Gastrocnemius medialis (tissue), 4 donors: ENCODE measurements around the gene CCSER1. TPM values are rescaled to one million over a fixed set of nuclear protein-coding genes. Genes with fewer than 3 reads are reported as not detected.

ENCODE experiments used
- ATAC-seq, 2 donors: fragments of 150-250 bp; one replicate each; pipeline ENCODE4 v1.9.1; 2016
- DNase-seq, 2 donors: peaks; one replicate each; pipeline ENCODE4 v3.0.0-alpha.2; 2019
- H3K27ac ChIP-seq, 4 donors: fragments of 200-600 bp; sonication (generic); 1 replicate in 1 of 4; 2 replicates in 3 of 4; pipeline ENCODE4 v1.5.1; 2016 to 2018; ENCODE audit warnings: mild to moderate bottlenecking in 2 of 4, moderate library complexity in 1 of 4
- H3K27me3 ChIP-seq, 3 donors: fragments of 200-600 bp; sonication (generic) in 2 of 3; 1 replicate in 1 of 3; 2 replicates in 2 of 3; pipeline versions ENCODE4 v1.5.1 to v1.6.0; 2016 to 2019; ENCODE audit warnings: mild to moderate bottlenecking in 1 of 3, moderate library complexity in 1 of 3
- H3K36me3 ChIP-seq, 2 donors: fragments of 200-600 bp; sonication (generic) in 1 of 2; one replicate each; pipeline ENCODE4 v1.5.1; 2017 to 2018
- H3K4me1 ChIP-seq, 2 donors: fragments of 200-600 bp; sonication (generic) in 1 of 2; one replicate each; pipeline ENCODE4 v1.5.1; 2016 to 2017; ENCODE audit warnings: mild to moderate bottlenecking in 2 of 2
- H3K4me3 ChIP-seq, 4 donors: fragments of 200-600 bp; sonication (generic) in 3 of 4; 1 replicate in 1 of 4; 2 replicates in 3 of 4; pipeline ENCODE4 v1.5.1; 2016 to 2019; ENCODE audit warnings: mild to moderate bottlenecking in 2 of 4
- H3K9me3 ChIP-seq, 3 donors: fragments of 200-600 bp; sonication (generic) in 2 of 3; 1 replicate in 1 of 3; 2 replicates in 2 of 3; pipeline ENCODE4 v1.5.1; 2016 to 2019
- POLR2A ChIP-seq, 2 donors: fragments of 450-650 bp; IDR thresholded peaks; one replicate each; pipeline ENCODE4 v1.6.1; 2017; ENCODE audit warnings: antibody characterized with exemption in 2 of 2, mild to moderate bottlenecking in 2 of 2, moderate library complexity in 2 of 2
- in situ Hi-C, 4 donors: fragments of 200-750 bp; cut with MboI; loops; one replicate each; pipeline versions ENCODE4 v1.15.0 to v1.8.0; 2017; ENCODE audit warnings: low sequenced_read_pairs in 4 of 4
- intact Hi-C: fragments of 100-400 bp; cut with DNase I; formaldehyde crosslinking; loops from one replicate; pipeline ENCODE4 v1.15.1; 2023; ENCODE audit warnings: low total_unique reads
- total RNA-seq, 4 donors: library from RNA; depleted of rRNA; stranded (reverse); fragments of >200 nt; gene quantifications; one replicate each; pipeline versions ENCODE4 v1.1.0 to v1.2.3, GENCODE V29; 2016
- TF ChIP-seq, protein P1 (sequence below), 5 experiments: fragments of 450-650 bp in 3 of 5; fragments of 200-600 bp in 2 of 5; sonication (generic) in 2 of 5; IDR thresholded peaks in 4 of 5; conservative IDR thresholded peaks in 1 of 5; 1 replicate in 4 of 5; 2 replicates in 1 of 5; pipeline ENCODE4 v1.5.1; 2016 to 2019; ENCODE audit warnings: antibody characterized with exemption in 5 of 5, mild to moderate bottlenecking in 3 of 5, moderate library complexity in 3 of 5

The CCSER1 gene
- total RNA-seq, 4 donors from 2014 or later, result 0.39 to 0.83 (median 0.63) TPM

GRCh38 chr4:91298156-91298700, 1171.0 kb downstream of the CCSER1 start:
- no peak for DNase-seq
- intact Hi-C loops (no loop called here), in situ Hi-C loops (no loop called here)
- no peaks in the 10 kb centered on the region for H3K36me3 ChIP-seq
- TF ChIP-seq, protein P1, sequence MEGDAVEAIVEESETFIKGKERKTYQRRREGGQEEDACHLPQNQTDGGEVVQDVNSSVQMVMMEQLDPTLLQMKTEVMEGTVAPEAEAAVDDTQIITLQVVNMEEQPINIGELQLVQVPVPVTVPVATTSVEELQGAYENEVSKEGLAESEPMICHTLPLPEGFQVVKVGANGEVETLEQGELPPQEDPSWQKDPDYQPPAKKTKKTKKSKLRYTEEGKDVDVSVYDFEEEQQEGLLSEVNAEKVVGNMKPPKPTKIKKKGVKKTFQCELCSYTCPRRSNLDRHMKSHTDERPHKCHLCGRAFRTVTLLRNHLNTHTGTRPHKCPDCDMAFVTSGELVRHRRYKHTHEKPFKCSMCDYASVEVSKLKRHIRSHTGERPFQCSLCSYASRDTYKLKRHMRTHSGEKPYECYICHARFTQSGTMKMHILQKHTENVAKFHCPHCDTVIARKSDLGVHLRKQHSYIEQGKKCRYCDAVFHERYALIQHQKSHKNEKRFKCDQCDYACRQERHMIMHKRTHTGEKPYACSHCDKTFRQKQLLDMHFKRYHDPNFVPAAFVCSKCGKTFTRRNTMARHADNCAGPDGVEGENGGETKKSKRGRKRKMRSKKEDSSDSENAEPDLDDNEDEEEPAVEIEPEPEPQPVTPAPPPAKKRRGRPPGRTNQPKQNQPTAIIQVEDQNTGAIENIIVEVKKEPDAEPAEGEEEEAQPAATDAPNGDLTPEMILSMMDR (IDR thresholded peaks at IDR 0.05 in 4 of 5, conservative IDR thresholded peaks at IDR 0.05 in 1 of 5), result no peak
- TF ChIP-seq POLR2A (IDR thresholded peaks at IDR 0.05), result no peak
- no peak overlapping the region for H3K27ac ChIP-seq
- ATAC-seq, result no peak
- no peak overlapping the region for H3K4me3 ChIP-seq
- no peaks in the 10 kb centered on the region for H3K4me1 ChIP-seq
- no peaks in the 10 kb centered on the region for H3K27me3 ChIP-seq
- no peaks in the 10 kb centered on the region for H3K9me3 ChIP-seq

GRCh38 chr4:91298824-91299223, 1171.6 kb downstream of the CCSER1 start:
- Histone ChIP-seq H3K4me1 (no peaks in the 10 kb centered on the region), H3K36me3 (no peaks in the 10 kb centered on the region), H3K9me3 (no peaks in the 10 kb centered on the region), H3K4me3 (no peak overlapping the region), H3K27me3 (no peaks in the 10 kb centered on the region), H3K27ac (no peak overlapping the region)
- TF ChIP-seq, protein P1 (IDR thresholded peaks at IDR 0.05 in 4 of 5, conservative IDR thresholded peaks at IDR 0.05 in 1 of 5), result no peak
- no peak for TF ChIP-seq POLR2A (IDR thresholded peaks at IDR 0.05)
- in situ Hi-C loops (no loop called here), intact Hi-C loops (no loop called here)
- no peak for DNase-seq
- ATAC-seq, result no peak

- intact Hi-C loops (no loop called here), in situ Hi-C loops (no loop called here)
- no peak for ATAC-seq
- no peaks in the 10 kb centered on the region for H3K36me3 ChIP-seq
- no peaks in the 10 kb centered on the region for H3K27me3 ChIP-seq
- no peak overlapping the region for H3K27ac ChIP-seq
- no peaks in the 10 kb centered on the region for H3K4me1 ChIP-seq
- TF ChIP-seq, protein P1 (IDR thresholded peaks at IDR 0.05 in 4 of 5, conservative IDR thresholded peaks at IDR 0.05 in 1 of 5), result no peak
- no peak for TF ChIP-seq POLR2A (IDR thresholded peaks at IDR 0.05)
- no peak overlapping the region for H3K4me3 ChIP-seq
- no peak for DNase-seq
- no peaks in the 10 kb centered on the region for H3K9me3 ChIP-seq
Measured at GRCh38 chr4:91302120-91302519, 1174.9 kb downstream of the CCSER1 start.

- TF ChIP-seq, protein P1 (IDR thresholded peaks at IDR 0.05 in 4 of 5, conservative IDR thresholded peaks at IDR 0.05 in 1 of 5), result no peak
- no peak for TF ChIP-seq POLR2A (IDR thresholded peaks at IDR 0.05)
- no peak for DNase-seq
- Histone ChIP-seq H3K9me3 (no peaks in the 10 kb centered on the region), H3K4me1 (no peaks in the 10 kb centered on the region), H3K27me3 (no peaks in the 10 kb centered on the region), H3K36me3 (no peaks in the 10 kb centered on the region), H3K4me3 (no peak overlapping the region), H3K27ac (no peak overlapping the region)
- intact Hi-C loops (no loop called here), in situ Hi-C loops (no loop called here)
- no peak for ATAC-seq
Measured at GRCh38 chr4:91304292-91304691, 1177.1 kb downstream of the CCSER1 start.

DNA sequence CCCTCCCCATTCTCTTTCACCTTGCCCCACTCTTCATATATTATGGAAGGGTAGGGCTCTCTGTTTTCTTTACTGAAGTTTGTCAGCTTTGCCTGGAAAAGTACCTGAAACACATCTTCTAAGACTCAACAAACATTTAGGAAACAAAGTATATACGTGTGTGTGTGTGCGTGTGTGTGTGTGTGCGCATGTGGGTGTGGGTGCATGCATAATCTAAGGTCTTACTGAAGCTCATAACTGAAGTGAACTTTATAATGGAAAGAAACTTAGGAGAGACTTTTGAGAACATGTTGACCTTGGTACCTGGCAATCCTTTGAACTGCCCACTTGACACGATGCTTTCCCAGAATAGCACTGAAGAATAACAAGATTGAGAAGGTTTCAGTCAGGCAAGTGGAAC, 1190.2 kb downstream of the CCSER1 start:
- Histone ChIP-seq H3K4me3 (no peak overlapping the region), H3K27ac (no peak overlapping the region), H3K4me1 (no peaks in the 10 kb centered on the region), H3K27me3 (no peaks in the 10 kb centered on the region), H3K36me3 (no peaks in the 10 kb centered on the region), H3K9me3 (no peaks in the 10 kb centered on the region)
- intact Hi-C loops, result no loop called here
- TF ChIP-seq POLR2A (IDR thresholded peaks at IDR 0.05), result no peak
- TF ChIP-seq, protein P1 (IDR thresholded peaks at IDR 0.05 in 4 of 5, conservative IDR thresholded peaks at IDR 0.05 in 1 of 5), result no peak
- no peak for DNase-seq
- in situ Hi-C loops, result no loop called here
- no peak for ATAC-seq
